Hippocampal formation (tissue), 2 donors: ENCODE results near the gene ANXA3.
"Not testable (repeated sequence)": the region's sequence is repeated elsewhere in the genome, so short reads cannot be mapped to it uniquely, and the experiment has no call there.

ENCODE experiments used
- DNase-seq, 2 donors: peaks; one replicate each; lab custom pipeline; 2025; lab: John Stamatoyannopoulos, UW

ANXA3 gene

GRCh38 chr4:78571804-78572203 is 20.2 kb downstream of the ANXA3 start:
- no peak for DNase-seq

GRCh38 chr4:78578674-78579425 is 27.3 kb downstream of the ANXA3 start:
- DNase-seq, result no peak

- no peak for DNase-seq
These were observed 30.0 kb downstream of the ANXA3 start for GRCh38 chr4:78581618-78582017.

- DNase-seq, result no peak
These were observed 33.4 kb downstream of the ANXA3 start for GRCh38 chr4:78584863-78585547.

GRCh38 chr4:78585633-78586032 is 34.1 kb downstream of the ANXA3 start:
- no peak for DNase-seq

GRCh38 chr4:78588894-78589545 is 37.5 kb downstream of the ANXA3 start:
- DNase-seq, result no peak

- no peak for DNase-seq
These were observed 39.8 kb downstream of the ANXA3 start for GRCh38 chr4:78591404-78591803.

- DNase-seq, result no peak
These were observed 40.7 kb downstream of the ANXA3 start for GRCh38 chr4:78592088-78592783.

- DNase-seq, result no peak
These were observed 44.7 kb downstream of the ANXA3 start for GRCh38 chr4:78596111-78596742.

GRCh38 chr4:78598431-78598830 is 46.9 kb downstream of the ANXA3 start:
- DNase-seq, result not testable (repeated sequence)

GRCh38 chr4:78599147-78599546 is 47.6 kb downstream of the ANXA3 start:
- no peak for DNase-seq

- DNase-seq, result no peak
These were observed 48.4 kb downstream of the ANXA3 start for GRCh38 chr4:78599931-78600375.

GRCh38 chr4:78601013-78601412 is 49.4 kb downstream of the ANXA3 start:
- DNase-seq, result no peak

- no peak for DNase-seq
These were observed 50.8 kb downstream of the ANXA3 start for GRCh38 chr4:78602334-78602733.

- DNase-seq, result no peak
These were observed 51.8 kb downstream of the ANXA3 start for GRCh38 chr4:78603384-78603783.

- DNase-seq, result no peak
These were observed 53.4 kb downstream of the ANXA3 start for GRCh38 chr4:78604988-78605387.

- DNase-seq, result no peak
These were observed 54.5 kb downstream of the ANXA3 start for GRCh38 chr4:78606035-78606434.

GRCh38 chr4:78606530-78607095 is 55.0 kb downstream of the ANXA3 start:
- DNase-seq, result no peak

- DNase-seq, result no peak
These were observed 57.1 kb downstream of the ANXA3 start for GRCh38 chr4:78608684-78609083.

GRCh38 chr4:78609580-78609979 is 58.0 kb downstream of the ANXA3 start:
- no peak for DNase-seq

- DNase-seq, result no peak
These were observed 59.1 kb downstream of the ANXA3 start for GRCh38 chr4:78610546-78611214.
